DND-41 (cell line): ENCODE measurements around the gene GYS1.

ENCODE experiments used
- ATAC-seq: fragments of 200-7000 bp; cut with Tn5 transposase; 3 replicates; pipeline ENCODE4 v1.9.1; 2021; ENCODE audit warnings: low read depth; ENCODE audit not compliant: insufficient read depth
- DNase-seq: peaks from one replicate; pipeline ENCODE4 v3.0.0-alpha.2; 2020
- H2AFZ ChIP-seq: 2 replicates; pipeline ENCODE4 v1.6.0; 2012; ENCODE audit warnings: low read depth, low read length
- H3K27ac ChIP-seq: 2 replicates; pipeline ENCODE4 v1.5.1; 2012; ENCODE audit warnings: low read length, inconsistent platforms
- H3K27me3 ChIP-seq: fragments of 200-600 bp; sonication (generic); 2 replicates; pipeline ENCODE4 v1.6.0; 2012; ENCODE audit warnings: low read length, mild to moderate bottlenecking, inconsistent platforms; ENCODE audit not compliant: insufficient read depth, poor library complexity
- H3K36me3 ChIP-seq: 2 replicates; pipeline ENCODE4 v1.5.1; 2012; ENCODE audit warnings: low read length, inconsistent platforms; ENCODE audit not compliant: insufficient read depth
- H3K4me1 ChIP-seq: 2 replicates; pipeline ENCODE4 v1.5.1; 2012; ENCODE audit warnings: mild to moderate bottlenecking, low read length; ENCODE audit not compliant: insufficient read depth
- H3K4me2 ChIP-seq: 2 replicates; pipeline ENCODE4 v1.6.0; 2012; ENCODE audit warnings: mild to moderate bottlenecking, moderate library complexity, low read length, inconsistent platforms; ENCODE audit not compliant: insufficient read depth
- H3K4me3 ChIP-seq, 2 experiments: fragments of 200-600 bp in 1 of 2; shearing (Covaris generic) in 1 of 2; 2 replicates each; pipeline ENCODE4 v1.5.1; 2012 to 2016; ENCODE audit warnings: inconsistent platforms in 2 of 2, low read length in 2 of 2, mild to moderate bottlenecking in 2 of 2, low read depth in 1 of 2, moderate library complexity in 1 of 2
- H3K79me2 ChIP-seq: 2 replicates; pipeline ENCODE4 v1.6.0; 2012; ENCODE audit warnings: low read length, inconsistent platforms; ENCODE audit not compliant: insufficient read depth
- H3K9ac ChIP-seq: 2 replicates; pipeline ENCODE4 v1.6.0; 2012; ENCODE audit warnings: low read depth, mild to moderate bottlenecking, inconsistent platforms, low read length, moderate library complexity
- H3K9me3 ChIP-seq: 2 replicates; pipeline ENCODE4 v1.5.1; 2012; ENCODE audit warnings: low read length, moderate library complexity, mild to moderate bottlenecking, inconsistent platforms; ENCODE audit not compliant: insufficient read depth, severe bottlenecking
- H4K20me1 ChIP-seq: 2 replicates; pipeline ENCODE4 v1.6.0; 2012; ENCODE audit warnings: low read length; ENCODE audit not compliant: insufficient read depth
- EZH2 ChIP-seq: IDR thresholded peaks from 3 replicates; pipeline ENCODE4 v1.6.1; 2012; ENCODE audit warnings: borderline replicate concordance, low read depth, mild to moderate bottlenecking, moderate library complexity, low read length, inconsistent platforms; ENCODE audit not compliant: severe bottlenecking
- TF ChIP-seq, protein P1 (sequence below): IDR thresholded peaks from 2 replicates; pipeline ENCODE4 v1.5.1; 2012; ENCODE audit warnings: borderline replicate concordance, low read length, moderate library complexity, mild to moderate bottlenecking; ENCODE audit not compliant: poor library complexity, severe bottlenecking; ENCODE audit errors: extremely low read depth

The GYS1 gene

DNA sequence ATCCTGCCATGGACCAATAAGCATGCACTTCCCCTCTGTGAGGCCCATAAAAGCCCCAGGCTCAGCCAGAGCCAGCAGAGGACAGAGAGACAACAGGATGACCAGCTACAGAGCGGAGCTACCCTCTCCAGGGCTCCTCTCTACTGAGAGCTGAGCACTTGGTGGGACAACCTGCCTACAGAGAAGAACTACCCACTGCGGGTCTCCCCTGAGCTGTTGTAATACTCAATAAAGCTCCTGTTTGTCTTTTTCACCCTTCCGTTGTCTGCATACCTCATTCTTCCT lies 45.9 kb downstream of the GYS1 start:
- Histone ChIP-seq H3K79me2 (no peaks in the 10 kb centered on the region), H3K27me3 (no peaks in the 10 kb centered on the region), H3K4me3 (no peak overlapping the region), H3K9ac (no peak overlapping the region), H3K4me1 (no peaks in the 10 kb centered on the region), H3K36me3 (no peaks in the 10 kb centered on the region), H3K4me2 (no peak overlapping the region), H4K20me1 (no peaks in the 10 kb centered on the region), H3K27ac (no peak overlapping the region), H2AFZ (no peak overlapping the region), H3K9me3 (peaks cover 12% of the 10 kb centered on the region)
- TF ChIP-seq, protein P1, sequence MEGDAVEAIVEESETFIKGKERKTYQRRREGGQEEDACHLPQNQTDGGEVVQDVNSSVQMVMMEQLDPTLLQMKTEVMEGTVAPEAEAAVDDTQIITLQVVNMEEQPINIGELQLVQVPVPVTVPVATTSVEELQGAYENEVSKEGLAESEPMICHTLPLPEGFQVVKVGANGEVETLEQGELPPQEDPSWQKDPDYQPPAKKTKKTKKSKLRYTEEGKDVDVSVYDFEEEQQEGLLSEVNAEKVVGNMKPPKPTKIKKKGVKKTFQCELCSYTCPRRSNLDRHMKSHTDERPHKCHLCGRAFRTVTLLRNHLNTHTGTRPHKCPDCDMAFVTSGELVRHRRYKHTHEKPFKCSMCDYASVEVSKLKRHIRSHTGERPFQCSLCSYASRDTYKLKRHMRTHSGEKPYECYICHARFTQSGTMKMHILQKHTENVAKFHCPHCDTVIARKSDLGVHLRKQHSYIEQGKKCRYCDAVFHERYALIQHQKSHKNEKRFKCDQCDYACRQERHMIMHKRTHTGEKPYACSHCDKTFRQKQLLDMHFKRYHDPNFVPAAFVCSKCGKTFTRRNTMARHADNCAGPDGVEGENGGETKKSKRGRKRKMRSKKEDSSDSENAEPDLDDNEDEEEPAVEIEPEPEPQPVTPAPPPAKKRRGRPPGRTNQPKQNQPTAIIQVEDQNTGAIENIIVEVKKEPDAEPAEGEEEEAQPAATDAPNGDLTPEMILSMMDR, result no peak
- no peak for TF ChIP-seq EZH2
- DNase-seq (no peak), ATAC-seq (no peak)

DNA sequence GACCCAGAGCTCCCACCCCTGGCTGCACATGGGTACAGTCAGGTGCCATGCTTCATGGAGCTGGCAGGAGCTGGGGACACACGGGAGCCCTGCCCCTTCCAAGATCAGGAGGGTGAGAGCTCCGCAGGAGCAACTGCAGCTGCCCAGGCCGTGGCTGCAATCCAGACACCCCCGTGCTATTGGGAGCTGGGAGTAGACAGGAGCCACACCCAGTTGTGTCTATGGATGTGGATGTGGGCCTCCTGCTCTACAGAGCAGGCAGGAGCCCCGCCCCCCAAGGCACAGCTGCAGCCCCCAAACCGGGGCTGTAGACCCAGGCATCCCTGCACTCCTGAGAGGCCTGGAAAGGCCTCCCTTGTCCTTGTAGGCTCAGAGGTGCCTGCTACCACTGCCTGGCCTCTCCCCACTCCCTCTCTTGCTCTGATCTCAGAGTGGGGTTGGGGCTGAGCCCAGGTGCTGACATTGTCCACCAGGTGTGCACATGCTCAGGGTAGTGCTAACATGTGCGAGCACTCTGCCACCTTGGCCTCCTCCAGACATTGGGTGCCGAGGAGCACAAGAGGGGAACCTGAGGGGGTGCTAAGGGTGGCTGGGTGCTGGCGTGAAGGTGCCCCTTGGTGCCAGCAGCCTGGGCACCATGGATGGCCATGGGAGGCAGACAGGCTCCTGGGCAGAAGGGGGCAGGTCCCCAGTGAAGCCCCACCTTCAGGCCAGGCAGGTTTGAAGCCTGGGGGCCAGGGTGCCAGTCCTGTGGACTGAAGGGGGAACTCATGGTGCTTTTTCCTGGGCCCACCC lies 46.4 kb downstream of the GYS1 start:
- Histone ChIP-seq H3K27me3 (no peaks in the 10 kb centered on the region), H3K9me3 (peaks cover 12% of the 10 kb centered on the region), H3K4me1 (no peaks in the 10 kb centered on the region), H2AFZ (no peak overlapping the region), H3K79me2 (no peaks in the 10 kb centered on the region), H3K9ac (no peak overlapping the region), H3K36me3 (no peaks in the 10 kb centered on the region), H4K20me1 (no peaks in the 10 kb centered on the region), H3K4me3 (no peak overlapping the region), H3K4me2 (no peak overlapping the region), H3K27ac (no peak overlapping the region)
- TF ChIP-seq, protein P1, result no peak
- TF ChIP-seq EZH2, result no peak
- DNase-seq (no peak), ATAC-seq (no peak)

DNA sequence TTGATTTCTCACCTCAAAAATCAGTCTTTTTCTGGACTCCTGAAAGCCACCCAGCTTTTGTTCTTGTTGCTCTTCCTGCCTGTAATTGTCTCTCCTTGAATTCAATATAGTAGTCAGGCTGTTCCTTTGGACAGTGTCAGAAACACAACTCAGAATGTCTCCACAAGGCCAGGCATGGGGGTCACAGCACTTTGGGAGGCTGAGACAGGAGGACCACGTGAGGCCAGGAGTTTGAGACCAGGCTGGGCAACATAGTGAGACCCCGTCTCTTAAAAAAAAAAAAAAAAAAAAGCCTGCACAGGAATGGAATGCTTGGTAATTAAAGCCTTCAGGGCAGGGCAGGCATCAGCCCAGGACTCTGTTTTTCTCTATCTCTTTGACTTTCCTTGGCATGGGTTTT lies 47.3 kb downstream of the GYS1 start:
- TF ChIP-seq EZH2, result no peak
- TF ChIP-seq, protein P1, result no peak
- H4K20me1 ChIP-seq, result no peaks in the 10 kb centered on the region
- no peak overlapping the region for H3K27ac ChIP-seq
- no peaks in the 10 kb centered on the region for H3K4me1 ChIP-seq
- peaks cover 12% of the 10 kb centered on the region for H3K9me3 ChIP-seq
- H3K4me2 ChIP-seq, result no peak overlapping the region
- no peaks in the 10 kb centered on the region for H3K36me3 ChIP-seq
- DNase-seq (no peak), ATAC-seq (no peak)
- no peak overlapping the region for H3K9ac ChIP-seq
- H3K4me3 ChIP-seq, result no peak overlapping the region
- H3K27me3 ChIP-seq, result no peaks in the 10 kb centered on the region
- no peak overlapping the region for H2AFZ ChIP-seq
- no peaks in the 10 kb centered on the region for H3K79me2 ChIP-seq

DNA sequence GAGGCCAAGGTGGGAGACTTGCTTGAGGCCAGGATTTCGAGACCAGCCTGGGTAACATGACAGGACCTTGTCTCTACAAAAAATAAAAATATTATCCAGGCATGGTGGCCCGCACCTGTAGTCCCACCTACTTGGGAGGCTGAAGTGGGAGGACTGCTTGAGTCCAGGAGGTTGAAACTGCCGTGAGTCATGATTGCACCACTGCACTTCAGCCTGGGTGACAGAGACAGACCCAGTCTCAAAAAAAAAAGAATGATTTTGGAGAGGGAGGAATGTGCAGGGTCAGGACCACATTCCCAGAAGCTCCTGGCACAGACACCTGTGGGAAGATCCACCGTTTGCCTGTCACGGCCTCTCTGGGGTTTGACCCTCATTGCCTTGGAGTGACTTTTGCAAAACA lies 47.7 kb downstream of the GYS1 start:
- TF ChIP-seq, protein P1, result no peak
- TF ChIP-seq EZH2, result no peak
- no peak for DNase-seq
- Histone ChIP-seq H3K79me2 (no peaks in the 10 kb centered on the region), H3K4me2 (no peak overlapping the region), H3K4me3 (no peak overlapping the region), H4K20me1 (no peaks in the 10 kb centered on the region), H3K27ac (no peak overlapping the region), H2AFZ (no peak overlapping the region), H3K36me3 (no peaks in the 10 kb centered on the region), H3K27me3 (no peaks in the 10 kb centered on the region), H3K9ac (no peak overlapping the region), H3K4me1 (no peaks in the 10 kb centered on the region), H3K9me3 (peaks cover 12% of the 10 kb centered on the region)
- ATAC-seq, result no peak
